Stimulated activated CD8-positive, alpha-beta memory T cell treated with anti-CD3 and anti-CD28 coated beads, Interleukin-15, amount 100 ng/mL, for 4 hours (primary cell): ENCODE data around the gene SLBP.

Source experiments
- DNase-seq, 2 donors: peaks; one replicate each; pipeline ENCODE4 v3.0.0-alpha.2; 2020; ENCODE audit warnings: low read depth in 2 of 2

SLBP gene

GRCh38 chr4:1712216-1713002, at the start of gene SLBP:
Gene SLBP, minus strand, starts transcription at chr4:1712319. Its CDS starts 131 bp downstream, at chr4:1712188.
- DNase-seq, result peak; percentile 97

- DNase-seq, result no peak
Observed at GRCh38 chr4:1761130-1761689, 49.1 kb upstream of the SLBP start.

- no peak for DNase-seq
Observed at GRCh38 chr4:1760521-1761071, 48.5 kb upstream of the SLBP start.

- no peak for DNase-seq
Observed at GRCh38 chr4:1759818-1760223, 47.7 kb upstream of the SLBP start.

- no peak for DNase-seq
Observed at GRCh38 chr4:1759170-1759817, 47.2 kb upstream of the SLBP start.

GRCh38 chr4:1758306-1759121, 46.4 kb upstream of the SLBP start:
- no peak for DNase-seq

GRCh38 chr4:1757836-1758235, 45.7 kb upstream of the SLBP start:
- no peak for DNase-seq

GRCh38 chr4:1756893-1757779, 45.0 kb upstream of the SLBP start:
- DNase-seq, result no peak

- DNase-seq, result no peak
Observed at GRCh38 chr4:1756079-1756478, 44.0 kb upstream of the SLBP start.

- no peak for DNase-seq
Observed at GRCh38 chr4:1755297-1755696, 43.2 kb upstream of the SLBP start.

- no peak for DNase-seq
Observed at GRCh38 chr4:1754336-1754735, 42.2 kb upstream of the SLBP start.

GRCh38 chr4:1753697-1754311, 41.7 kb upstream of the SLBP start:
- no peak for DNase-seq

- DNase-seq, result no peak
Observed at GRCh38 chr4:1753294-1753696, 41.2 kb upstream of the SLBP start.

GRCh38 chr4:1752284-1753041, 40.3 kb upstream of the SLBP start:
- DNase-seq, result no peak

- no peak for DNase-seq
Observed at GRCh38 chr4:1751919-1752283, 39.8 kb upstream of the SLBP start.

GRCh38 chr4:1751155-1751918, 39.2 kb upstream of the SLBP start:
- no peak for DNase-seq

GRCh38 chr4:1750381-1751154, 38.4 kb upstream of the SLBP start:
- no peak for DNase-seq

- DNase-seq, result no peak
Observed at GRCh38 chr4:1749826-1750225, 37.7 kb upstream of the SLBP start.
